ENCODE measurements around the gene VTI1A. TPM values are rescaled to one million over a fixed set of nuclear protein-coding genes. Genes with fewer than 3 reads are reported as not detected.

Gene VTI1A
- total and polyA plus RNA-seq, 9 donors = 7.8 to 48.2 (median 20.0) TPM

DNA sequence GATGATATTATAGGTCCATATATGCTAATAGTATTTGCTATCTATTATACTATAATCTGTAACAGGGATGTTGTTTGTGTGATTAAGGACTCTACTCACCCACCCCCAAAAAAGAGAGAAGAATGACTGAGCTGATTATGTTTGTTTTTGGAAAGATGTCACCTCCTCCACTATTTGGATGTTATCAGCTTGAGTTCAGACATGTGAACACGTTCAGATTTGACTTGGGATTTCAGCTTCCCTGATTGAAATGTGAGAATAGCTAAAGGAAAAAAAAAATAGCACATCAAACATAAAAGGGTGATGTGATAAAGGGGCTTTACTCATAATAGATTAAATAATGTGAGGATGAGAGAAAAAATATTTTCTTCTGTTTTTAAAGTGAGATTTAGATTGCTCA lies 81.2 kb downstream of the VTI1A start:
- DNase-seq = no peak

DNA sequence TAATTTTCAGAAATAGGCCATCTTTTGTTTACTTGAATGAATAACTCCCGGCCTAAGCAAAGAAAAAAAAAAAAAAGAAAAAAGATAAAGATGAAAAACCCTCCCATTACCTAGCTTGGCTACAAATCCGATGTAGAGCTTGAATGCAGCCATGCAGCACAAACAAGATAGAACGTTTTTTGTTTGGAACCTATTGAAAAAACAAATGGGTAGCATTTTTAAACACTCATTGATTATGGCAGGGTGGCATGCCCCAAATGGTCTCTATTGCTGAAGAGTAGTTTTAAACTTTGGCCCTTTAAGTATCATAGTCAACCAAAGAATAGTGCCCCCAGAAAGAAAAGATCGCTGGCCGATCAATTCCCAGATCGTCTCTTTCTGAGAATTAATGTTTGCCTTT lies 84.4 kb downstream of the VTI1A start:
- H3K27ac ChIP-seq = no peak overlapping the region
- intact Hi-C loops (cut with DNase I) = no loop called here

More for the DNA sequence above, 81.2 kb downstream of the VTI1A start:
- no peak overlapping the region for H3K4me3 ChIP-seq
- no peaks in the 10 kb centered on the region for H3K27me3 ChIP-seq
- TF ChIP-seq EP300 (IDR thresholded peaks at IDR 0.05) (no peak), POLR2A (IDR thresholded peaks at IDR 0.05) (no peak)
- TF ChIP-seq, protein P1, sequence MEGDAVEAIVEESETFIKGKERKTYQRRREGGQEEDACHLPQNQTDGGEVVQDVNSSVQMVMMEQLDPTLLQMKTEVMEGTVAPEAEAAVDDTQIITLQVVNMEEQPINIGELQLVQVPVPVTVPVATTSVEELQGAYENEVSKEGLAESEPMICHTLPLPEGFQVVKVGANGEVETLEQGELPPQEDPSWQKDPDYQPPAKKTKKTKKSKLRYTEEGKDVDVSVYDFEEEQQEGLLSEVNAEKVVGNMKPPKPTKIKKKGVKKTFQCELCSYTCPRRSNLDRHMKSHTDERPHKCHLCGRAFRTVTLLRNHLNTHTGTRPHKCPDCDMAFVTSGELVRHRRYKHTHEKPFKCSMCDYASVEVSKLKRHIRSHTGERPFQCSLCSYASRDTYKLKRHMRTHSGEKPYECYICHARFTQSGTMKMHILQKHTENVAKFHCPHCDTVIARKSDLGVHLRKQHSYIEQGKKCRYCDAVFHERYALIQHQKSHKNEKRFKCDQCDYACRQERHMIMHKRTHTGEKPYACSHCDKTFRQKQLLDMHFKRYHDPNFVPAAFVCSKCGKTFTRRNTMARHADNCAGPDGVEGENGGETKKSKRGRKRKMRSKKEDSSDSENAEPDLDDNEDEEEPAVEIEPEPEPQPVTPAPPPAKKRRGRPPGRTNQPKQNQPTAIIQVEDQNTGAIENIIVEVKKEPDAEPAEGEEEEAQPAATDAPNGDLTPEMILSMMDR (IDR thresholded peaks at IDR 0.05) = no peak
- intact Hi-C loops (cut with DNase I) = no loop called here
- peaks cover 1% of the 10 kb centered on the region for H3K4me1 ChIP-seq (ENCODE audit: insufficient read depth)
- H3K36me3 ChIP-seq = no peaks in the 10 kb centered on the region
- no peak overlapping the region for H3K27ac ChIP-seq
- 43 to 58% (median 52%) methylated on average over 1 of the region's 1 CpG for WGBS, 3 donors
- no peaks in the 10 kb centered on the region for H3K9me3 ChIP-seq

DNA sequence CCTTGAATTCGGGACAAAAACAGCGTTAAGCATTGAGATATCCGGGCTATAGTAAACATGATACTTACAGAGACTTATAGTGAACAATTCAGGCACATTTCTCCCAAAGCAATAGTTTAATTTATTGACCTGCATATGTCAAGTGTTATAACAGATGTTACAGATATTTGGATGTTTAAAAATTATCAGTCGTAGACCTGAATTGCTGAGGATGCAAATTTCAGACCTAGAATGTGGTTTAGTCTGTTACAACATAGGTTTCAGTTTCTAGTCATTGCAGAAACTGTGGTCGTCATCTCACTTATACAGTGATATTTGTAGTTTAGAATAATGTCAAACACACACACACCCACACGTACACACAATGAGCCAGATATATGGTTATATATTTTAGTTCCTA lies 85.2 kb downstream of the VTI1A start:
- no peak overlapping the region for H3K27ac ChIP-seq
- no peaks in the 10 kb centered on the region for H3K27me3 ChIP-seq
- H3K9me3 ChIP-seq = no peaks in the 10 kb centered on the region
- peaks cover 1% of the 10 kb centered on the region for H3K4me1 ChIP-seq (ENCODE audit: insufficient read depth)
- intact Hi-C loops (cut with DNase I) = no loop called here
- no peak overlapping the region for H3K4me3 ChIP-seq
- WGBS, 3 donors = 17 to 52% (median 20%) methylated on average over 6 of the region's 6 CpGs
- DNase-seq = no peak
- TF ChIP-seq, protein P1 (IDR thresholded peaks at IDR 0.05) = no peak
- TF ChIP-seq EP300 (IDR thresholded peaks at IDR 0.05) (no peak), POLR2A (IDR thresholded peaks at IDR 0.05) (no peak)
- no peaks in the 10 kb centered on the region for H3K36me3 ChIP-seq

More for the DNA sequence above, 84.4 kb downstream of the VTI1A start:
- peaks cover 1% of the 10 kb centered on the region for H3K4me1 ChIP-seq (ENCODE audit: insufficient read depth)
- 36 to 64% (median 61%) methylated on average over 6 of the region's 6 CpGs for WGBS, 3 donors
- TF ChIP-seq, protein P1 (IDR thresholded peaks at IDR 0.05) = no peak
- TF ChIP-seq EP300 (IDR thresholded peaks at IDR 0.05) (no peak), POLR2A (IDR thresholded peaks at IDR 0.05) (no peak)
- no peaks in the 10 kb centered on the region for H3K36me3 ChIP-seq
- no peaks in the 10 kb centered on the region for H3K9me3 ChIP-seq
- H3K27me3 ChIP-seq = no peaks in the 10 kb centered on the region
- DNase-seq = no peak
- no peak overlapping the region for H3K4me3 ChIP-seq

DNA sequence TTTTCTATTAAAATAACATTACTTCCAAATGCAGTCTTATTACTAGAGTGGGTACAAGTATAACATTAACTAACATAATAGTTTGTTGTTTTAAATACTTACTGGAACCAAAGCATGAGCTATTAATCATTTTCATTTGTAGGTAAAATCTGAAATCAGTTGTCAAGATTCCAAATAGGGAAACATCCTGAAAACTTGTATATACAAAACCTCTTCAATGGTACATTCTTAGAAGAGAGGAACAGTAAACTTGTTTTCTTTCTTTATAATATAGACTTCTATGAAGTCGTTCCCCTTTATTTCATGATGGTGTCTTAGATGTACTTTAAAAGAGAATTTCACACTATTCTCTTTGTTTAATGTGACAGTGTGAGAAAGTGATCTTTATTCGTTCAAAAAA lies 85.9 kb downstream of the VTI1A start:
- no peak for DNase-seq
- Histone ChIP-seq H3K27ac (no peak overlapping the region), H3K36me3 (no peaks in the 10 kb centered on the region), H3K9me3 (no peaks in the 10 kb centered on the region), H3K27me3 (no peaks in the 10 kb centered on the region), H3K4me1 (ENCODE audit: insufficient read depth) (peaks cover 1% of the 10 kb centered on the region), H3K4me3 (no peak overlapping the region)
- TF ChIP-seq, protein P1 (IDR thresholded peaks at IDR 0.05) = no peak
- TF ChIP-seq POLR2A (IDR thresholded peaks at IDR 0.05) (no peak), EP300 (IDR thresholded peaks at IDR 0.05) (no peak)
- WGBS, 3 donors = 87 to 94% (median 89%) methylated on average over 2 of the region's 2 CpGs
- intact Hi-C loops (cut with DNase I) = no loop called here

All from ovary (tissue), 9 donors.